Measurements from ENCODE around the gene IL12RB2.

IL12RB2 gene

DNA sequence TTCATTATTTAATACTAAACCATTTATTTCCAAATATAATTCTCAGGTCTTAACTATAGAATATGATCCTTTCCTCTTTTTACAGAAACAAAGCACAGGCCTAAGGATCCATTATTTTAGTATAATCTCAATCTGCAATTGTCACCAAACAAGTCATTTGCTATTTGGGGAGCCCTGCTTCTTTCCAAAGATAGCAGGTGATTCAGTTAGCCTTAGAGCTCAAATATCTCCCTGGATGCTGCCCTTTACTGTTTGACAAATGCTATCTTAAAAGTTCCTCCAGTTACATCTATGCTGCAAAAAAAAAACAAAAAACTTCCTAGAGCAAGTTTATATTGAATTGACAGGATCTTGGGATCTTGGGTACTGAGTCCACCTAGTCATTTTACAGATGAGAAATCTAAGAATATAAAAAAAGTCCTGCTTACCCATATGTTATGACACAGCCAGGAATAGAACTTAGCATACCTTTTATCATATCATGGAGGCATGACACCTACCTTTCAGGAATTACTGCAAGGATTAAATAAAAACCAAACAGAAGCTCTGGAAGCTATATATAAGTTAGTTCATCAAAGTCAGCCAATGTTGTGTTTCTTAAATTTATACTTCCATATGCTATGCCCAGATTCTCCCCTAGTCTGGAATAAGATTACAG, 113.3 kb downstream of the IL12RB2 start:
- no peaks in the 10 kb centered on the region for H3K4me1 ChIP-seq (ENCODE audit: low read length)
- H3K4me3 ChIP-seq (ENCODE audit: low read length) = no peak overlapping the region
- H3K4me2 ChIP-seq (ENCODE audit: low read length) = no peak overlapping the region
- H4K20me1 ChIP-seq (ENCODE audit: insufficient read depth, low read length) = peaks cover 80% of the 10 kb centered on the region
- TF ChIP-seq, protein P1, sequence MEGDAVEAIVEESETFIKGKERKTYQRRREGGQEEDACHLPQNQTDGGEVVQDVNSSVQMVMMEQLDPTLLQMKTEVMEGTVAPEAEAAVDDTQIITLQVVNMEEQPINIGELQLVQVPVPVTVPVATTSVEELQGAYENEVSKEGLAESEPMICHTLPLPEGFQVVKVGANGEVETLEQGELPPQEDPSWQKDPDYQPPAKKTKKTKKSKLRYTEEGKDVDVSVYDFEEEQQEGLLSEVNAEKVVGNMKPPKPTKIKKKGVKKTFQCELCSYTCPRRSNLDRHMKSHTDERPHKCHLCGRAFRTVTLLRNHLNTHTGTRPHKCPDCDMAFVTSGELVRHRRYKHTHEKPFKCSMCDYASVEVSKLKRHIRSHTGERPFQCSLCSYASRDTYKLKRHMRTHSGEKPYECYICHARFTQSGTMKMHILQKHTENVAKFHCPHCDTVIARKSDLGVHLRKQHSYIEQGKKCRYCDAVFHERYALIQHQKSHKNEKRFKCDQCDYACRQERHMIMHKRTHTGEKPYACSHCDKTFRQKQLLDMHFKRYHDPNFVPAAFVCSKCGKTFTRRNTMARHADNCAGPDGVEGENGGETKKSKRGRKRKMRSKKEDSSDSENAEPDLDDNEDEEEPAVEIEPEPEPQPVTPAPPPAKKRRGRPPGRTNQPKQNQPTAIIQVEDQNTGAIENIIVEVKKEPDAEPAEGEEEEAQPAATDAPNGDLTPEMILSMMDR (IDR thresholded peaks at IDR 0.05; ENCODE audit: low read depth, low read length) = no peak
- no peak for TF ChIP-seq EZH2phosphoT487 (IDR thresholded peaks at IDR 0.05; ENCODE audit: low read depth)
- H3K27me3 ChIP-seq (ENCODE audit: low read depth, low read length) = no peaks in the 10 kb centered on the region
- H3K9me3 ChIP-seq (ENCODE audit: insufficient read depth, low read length) = no peaks in the 10 kb centered on the region
- H3K27ac ChIP-seq (ENCODE audit: low read length) = no peak overlapping the region
- no peak overlapping the region for H3K9ac ChIP-seq (ENCODE audit: low read length)
- H3K79me2 ChIP-seq (ENCODE audit: low read length) = peaks cover 99% of the 10 kb centered on the region
- peaks cover 57% of the 10 kb centered on the region for H3K36me3 ChIP-seq (replicated peaks; ENCODE audit: low read depth, low read length)
- no peak overlapping the region for H2AFZ ChIP-seq (ENCODE audit: low read depth, low read length)

DNA sequence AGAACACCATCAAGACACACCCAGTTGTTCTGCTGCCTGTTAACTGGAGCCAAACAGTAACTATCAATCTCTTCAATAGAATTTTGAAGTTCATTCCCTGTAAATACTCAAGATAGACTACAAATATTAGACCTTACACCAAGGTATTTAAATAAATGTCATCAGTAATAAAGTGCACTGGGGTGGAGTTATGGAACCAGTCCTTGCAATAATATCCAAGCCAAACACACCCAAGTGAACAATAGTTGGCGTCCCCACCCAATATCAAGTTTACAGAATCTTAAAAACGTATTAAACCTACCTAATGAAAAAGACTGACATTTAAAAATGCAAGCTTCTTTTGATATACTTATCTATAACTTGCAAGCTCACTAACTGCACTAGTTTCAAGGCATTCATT, 119.8 kb downstream of the IL12RB2 start:
- Histone ChIP-seq H3K9ac (ENCODE audit: low read length) (peak overlapping the region; percentile 92), H3K79me2 (ENCODE audit: low read length) (peaks cover 89% of the 10 kb centered on the region), H4K20me1 (ENCODE audit: insufficient read depth, low read length) (peaks cover 63% of the 10 kb centered on the region), H3K9me3 (ENCODE audit: insufficient read depth, low read length) (no peaks in the 10 kb centered on the region), H3K36me3 (replicated peaks; ENCODE audit: low read depth, low read length) (peaks cover 44% of the 10 kb centered on the region), H3K4me2 (ENCODE audit: low read length) (peak overlapping the region; percentile 74), H3K27me3 (ENCODE audit: low read depth, low read length) (no peaks in the 10 kb centered on the region), H3K4me3 (ENCODE audit: low read length) (peak overlapping the region; percentile 95), H3K27ac (ENCODE audit: low read length) (no peak overlapping the region), H3K4me1 (ENCODE audit: low read length) (peaks cover 24% of the 10 kb centered on the region), H2AFZ (ENCODE audit: low read depth, low read length) (no peak overlapping the region)
- TF ChIP-seq, protein P1 (IDR thresholded peaks at IDR 0.05; ENCODE audit: low read depth, low read length) = no peak
- no peak for TF ChIP-seq EZH2phosphoT487 (IDR thresholded peaks at IDR 0.05; ENCODE audit: low read depth)

GRCh38 chr1:67427947-67428346, 120.3 kb downstream of the IL12RB2 start:
- Histone ChIP-seq H3K27me3 (ENCODE audit: low read depth, low read length) (no peaks in the 10 kb centered on the region), H3K4me1 (ENCODE audit: low read length) (peaks cover 28% of the 10 kb centered on the region), H3K27ac (ENCODE audit: low read length) (no peak overlapping the region), H2AFZ (ENCODE audit: low read depth, low read length) (no peak overlapping the region), H4K20me1 (ENCODE audit: insufficient read depth, low read length) (peaks cover 62% of the 10 kb centered on the region), H3K4me2 (ENCODE audit: low read length) (peak overlapping the region; percentile 74), H3K9me3 (ENCODE audit: insufficient read depth, low read length) (no peaks in the 10 kb centered on the region), H3K4me3 (ENCODE audit: low read length) (peak overlapping the region; percentile 95), H3K79me2 (ENCODE audit: low read length) (peaks cover 85% of the 10 kb centered on the region), H3K36me3 (replicated peaks; ENCODE audit: low read depth, low read length) (peaks cover 44% of the 10 kb centered on the region), H3K9ac (ENCODE audit: low read length) (peak overlapping the region; percentile 92)
- TF ChIP-seq, protein P1 (IDR thresholded peaks at IDR 0.05; ENCODE audit: low read depth, low read length) = no peak

DNA sequence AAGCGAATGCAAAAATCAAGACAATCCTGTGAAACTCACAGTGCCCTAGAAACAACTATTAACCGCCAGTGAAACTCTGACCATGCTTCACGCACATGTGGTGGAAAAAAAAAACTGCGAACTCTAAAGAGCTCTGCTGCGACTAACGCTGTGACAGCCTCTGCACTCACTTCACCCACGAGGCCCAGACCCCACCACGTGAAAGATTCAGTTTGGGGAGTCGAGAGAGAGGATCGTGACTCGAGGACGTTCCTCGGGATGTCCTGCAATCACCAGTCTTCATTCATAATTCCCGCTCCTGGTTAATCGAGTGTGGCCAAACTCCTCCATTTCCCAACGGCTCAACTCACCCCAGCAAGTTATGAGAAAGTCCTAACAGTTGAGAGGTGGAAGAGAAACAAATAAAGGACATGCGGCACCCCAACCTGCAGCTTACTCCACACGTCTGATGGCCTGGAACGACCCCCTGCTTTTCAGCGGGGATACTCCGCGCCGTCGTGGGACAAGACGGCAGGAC, 121.4 kb downstream of the IL12RB2 start:
- peaks cover 42% of the 10 kb centered on the region for H3K36me3 ChIP-seq (replicated peaks; ENCODE audit: low read depth, low read length)
- no peak for TF ChIP-seq EZH2phosphoT487 (IDR thresholded peaks at IDR 0.05; ENCODE audit: low read depth)
- TF ChIP-seq, protein P1 (IDR thresholded peaks at IDR 0.05; ENCODE audit: low read depth, low read length) = no peak
- peaks cover 73% of the 10 kb centered on the region for H3K79me2 ChIP-seq (ENCODE audit: low read length)
- no peaks in the 10 kb centered on the region for H3K27me3 ChIP-seq (ENCODE audit: low read depth, low read length)
- no peaks in the 10 kb centered on the region for H3K9me3 ChIP-seq (ENCODE audit: insufficient read depth, low read length)
- H3K9ac ChIP-seq (ENCODE audit: low read length) = peak overlapping the region; percentile 92
- peak overlapping the region; percentile 53 for H3K27ac ChIP-seq (ENCODE audit: low read length)
- H3K4me3 ChIP-seq (ENCODE audit: low read length) = peak overlapping the region; percentile 95
- H2AFZ ChIP-seq (ENCODE audit: low read depth, low read length) = no peak overlapping the region
- H3K4me2 ChIP-seq (ENCODE audit: low read length) = peak overlapping the region; percentile 74
- H3K4me1 ChIP-seq (ENCODE audit: low read length) = peaks cover 39% of the 10 kb centered on the region
- peaks cover 52% of the 10 kb centered on the region for H4K20me1 ChIP-seq (ENCODE audit: insufficient read depth, low read length)
